ELF-1 (cell line): Measurements from ENCODE around the gene TAS2R9.
A peak's percentile ranks its signal among the peaks of the same experiment; 100 is the strongest.

Experiments used
- DNase-seq: peaks from one replicate; pipeline ENCODE4 v3.0.0-alpha.2; 2016; ENCODE audit warnings: low read depth, low spot score

The TAS2R9 gene, protein sequence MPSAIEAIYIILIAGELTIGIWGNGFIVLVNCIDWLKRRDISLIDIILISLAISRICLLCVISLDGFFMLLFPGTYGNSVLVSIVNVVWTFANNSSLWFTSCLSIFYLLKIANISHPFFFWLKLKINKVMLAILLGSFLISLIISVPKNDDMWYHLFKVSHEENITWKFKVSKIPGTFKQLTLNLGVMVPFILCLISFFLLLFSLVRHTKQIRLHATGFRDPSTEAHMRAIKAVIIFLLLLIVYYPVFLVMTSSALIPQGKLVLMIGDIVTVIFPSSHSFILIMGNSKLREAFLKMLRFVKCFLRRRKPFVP

GRCh38 chr12:10810068-10810467 is at the start of gene TAS2R9:
TAS2R9 (minus strand) TSS chr12:10810168; CDS start chr12:10810075, 93 bp downstream.
- DNase-seq = no peak

DNA sequence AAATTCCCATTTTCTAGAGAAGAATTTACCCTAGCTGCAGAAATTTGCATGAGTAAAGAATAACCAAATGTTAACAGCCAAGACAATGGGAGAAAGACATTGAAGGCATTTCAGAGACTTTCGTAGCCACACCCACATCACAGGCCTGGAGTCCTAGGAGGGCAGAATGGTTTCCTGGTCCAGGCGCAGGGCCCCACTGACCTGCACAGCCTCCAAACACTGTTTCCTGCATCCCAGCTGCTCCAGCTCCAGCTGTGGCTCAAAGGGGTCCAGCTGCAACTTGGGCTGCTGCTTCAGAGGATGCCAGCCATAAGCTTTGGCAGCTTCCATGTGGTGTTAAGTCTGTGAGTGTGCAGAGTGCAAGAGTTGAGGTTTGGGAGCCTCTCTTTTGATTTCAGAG is 45.8 kb upstream of the TAS2R9 start:
- no peak for DNase-seq

- no peak for DNase-seq
Measured at GRCh38 chr12:10853776-10854175, 43.8 kb upstream of the TAS2R9 start.

GRCh38 chr12:10851243-10851858 is 41.4 kb upstream of the TAS2R9 start:
- DNase-seq = no peak

GRCh38 chr12:10849425-10849878 is 39.5 kb upstream of the TAS2R9 start, which contains the start of gene PRR4:
PRR4 (minus strand) TSS chr12:10849475; CDS start chr12:10849437, 38 bp downstream.
- DNase-seq = no peak

DNA sequence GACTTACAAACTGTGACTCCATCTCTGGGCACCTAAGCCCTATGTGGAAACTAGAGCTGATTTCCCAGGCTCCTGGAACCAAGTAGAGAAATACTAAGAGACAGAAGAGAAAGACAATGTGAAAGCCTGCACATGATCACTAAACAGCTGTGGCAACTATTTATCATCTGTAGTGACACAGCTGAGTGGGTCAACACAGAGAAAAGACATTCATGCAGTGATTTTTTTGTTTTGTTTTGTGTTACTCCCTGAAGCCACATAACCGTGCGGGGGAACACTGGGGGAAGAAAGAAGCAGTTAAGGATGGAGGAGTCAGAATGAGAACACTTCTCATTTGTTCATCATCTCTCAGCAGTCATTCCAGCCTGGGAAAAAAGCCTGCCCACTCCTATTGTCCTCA is 37.8 kb upstream of the TAS2R9 start:
- DNase-seq = no peak

DNA sequence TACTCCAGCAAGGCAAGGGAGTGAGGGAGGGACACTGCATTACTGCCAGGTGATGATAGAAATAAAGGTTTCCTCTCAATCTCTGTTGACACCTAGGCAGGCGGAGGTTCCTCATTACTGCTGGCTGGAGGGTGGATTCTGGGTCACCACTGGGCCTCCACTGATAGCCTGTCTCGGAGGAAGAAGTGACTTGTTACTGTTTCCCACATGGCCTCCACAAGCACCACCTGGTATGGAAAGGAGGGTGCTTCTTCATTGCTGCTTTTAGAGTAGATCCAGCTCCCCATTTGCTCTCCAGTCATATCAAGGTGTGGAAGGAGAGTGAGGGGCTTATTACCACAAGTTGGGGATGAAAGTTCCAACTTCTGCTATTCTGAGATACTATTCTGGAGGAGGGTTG is 32.9 kb upstream of the TAS2R9 start:
- DNase-seq = no peak

- no peak for DNase-seq
Measured at GRCh38 chr12:10838461-10838860, 28.5 kb upstream of the TAS2R9 start.

GRCh38 chr12:10829994-10830393 is 20.0 kb upstream of the TAS2R9 start:
- DNase-seq = no peak

- DNase-seq = no peak
Measured at GRCh38 chr12:10826258-10826657, 16.3 kb upstream of the TAS2R9 start, which contains the start of gene TAS2R10. TAS2R10 (minus strand) TSS chr12:10826358; CDS start chr12:10826269, 89 bp downstream.

GRCh38 chr12:10824957-10825356 is 15.0 kb upstream of the TAS2R9 start:
- DNase-seq = no peak

- no peak for DNase-seq
Measured at GRCh38 chr12:10811883-10812536, 2.0 kb upstream of the TAS2R9 start.

- DNase-seq = no peak
Measured at GRCh38 chr12:10807186-10807585, 2.8 kb downstream of the TAS2R9 start, which contains the start of gene TAS2R8. TAS2R8 (minus strand) TSS chr12:10807286; CDS start chr12:10806980, 306 bp downstream.

- no peak for DNase-seq
Measured at GRCh38 chr12:10802587-10802986, 7.4 kb downstream of the TAS2R9 start, which contains the start of gene TAS2R7. TAS2R7 (minus strand) TSS chr12:10802627; CDS start chr12:10802570, 57 bp downstream.

DNA sequence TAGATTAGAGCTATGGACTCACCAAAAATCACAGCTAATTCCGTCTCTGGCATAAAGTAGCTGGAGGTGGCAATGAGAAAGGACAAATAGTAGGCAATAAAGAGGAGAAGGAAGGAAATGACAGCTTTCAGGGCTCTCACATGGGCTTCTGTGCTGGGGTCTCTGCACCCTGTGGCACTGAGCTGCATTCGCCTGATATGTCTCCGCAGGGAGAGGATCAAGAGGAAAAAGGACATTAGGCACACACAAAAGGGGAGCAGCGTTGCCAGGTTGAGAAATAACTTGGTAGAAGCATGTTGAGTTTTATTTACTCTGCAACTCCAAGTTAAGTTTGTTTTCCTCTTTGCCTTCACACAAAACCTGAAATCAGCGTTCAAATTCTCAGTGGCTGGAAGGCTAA is 8.2 kb downstream of the TAS2R9 start:
- no peak for DNase-seq

DNA sequence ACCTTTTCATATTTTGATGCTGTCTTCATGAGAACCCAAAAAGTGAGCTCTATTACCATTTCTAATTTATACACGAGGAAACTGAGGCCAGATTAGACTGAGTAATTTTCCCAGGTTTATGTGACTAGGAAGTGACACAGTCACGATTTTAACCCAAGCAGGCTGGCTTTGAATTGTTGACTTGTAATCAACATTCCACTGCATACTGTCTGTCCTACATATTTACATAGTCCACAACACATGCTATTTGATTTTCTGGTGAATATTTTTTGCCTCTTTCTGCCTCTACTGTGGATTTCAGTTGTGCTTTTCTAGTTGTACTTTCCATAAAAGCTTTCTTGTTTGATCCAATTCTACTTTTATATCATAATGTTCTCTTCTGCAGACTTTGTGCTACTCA is 15.7 kb downstream of the TAS2R9 start:
- DNase-seq = no peak

GRCh38 chr12:10791769-10792168 is 18.2 kb downstream of the TAS2R9 start:
- DNase-seq = peak; percentile 26

DNA sequence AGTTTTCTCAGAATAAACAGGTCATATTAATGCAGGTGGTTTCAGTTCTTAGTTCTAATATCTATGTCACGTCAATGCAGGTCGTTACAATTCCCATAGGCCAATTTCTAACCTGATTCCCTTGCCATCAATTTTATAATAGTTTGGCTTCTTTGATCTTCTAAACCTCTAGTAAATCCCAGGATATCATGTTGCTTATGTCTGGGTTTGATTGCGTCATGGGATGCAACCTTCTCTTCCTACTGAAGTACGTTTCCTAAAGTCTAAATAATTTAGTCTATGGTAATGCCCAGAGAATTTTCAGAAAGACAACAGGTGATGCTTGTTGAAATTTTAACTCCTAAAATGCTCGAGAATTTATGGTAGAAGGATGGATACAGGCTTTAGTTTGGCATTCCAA is 26.7 kb downstream of the TAS2R9 start:
- DNase-seq = no peak

- DNase-seq = no peak
Measured at GRCh38 chr12:10779103-10779502, 30.9 kb downstream of the TAS2R9 start.

- no peak for DNase-seq
Measured at GRCh38 chr12:10771132-10771733, 38.7 kb downstream of the TAS2R9 start.

- no peak for DNase-seq
Measured at GRCh38 chr12:10759657-10760056, 50.3 kb downstream of the TAS2R9 start.
